ENCODE measurements around the gene TEPSIN. TPM values are rescaled to one million over a fixed set of nuclear protein-coding genes. Genes with fewer than 3 reads are reported as not detected.

Gene TEPSIN
- total and polyA plus RNA-seq, 4 donors: 20.7 to 48.7 (median 31.1) TPM

- 88 to 89% methylated on average over 10 of the region's 10 CpGs for WGBS, 2 donors
- Histone ChIP-seq H3K4me1 (ENCODE audit: control insufficient read depth in 5 of 5, insufficient read depth in 5 of 5, low read length in 5 of 5) (peaks cover 0 to 9% (median 1%) of the 10 kb centered on the region in 5 donors), H3K27me3 (ENCODE audit: control insufficient read depth in 3 of 3, insufficient read depth in 3 of 3, low read length in 2 of 3) (no peaks in the 10 kb centered on the region), H3K36me3 (ENCODE audit: control insufficient read depth in 4 of 4, insufficient read depth in 4 of 4, low read length in 4 of 4) (peaks cover 0 to 21% (median 0%) of the 10 kb centered on the region in 4 donors), H3K4me3 (no peak overlapping the region), H3K27ac (ENCODE audit: low read depth in 1 of 2, low read length in 1 of 2) (no peak overlapping the region), H3K9me3 (ENCODE audit: control insufficient read depth in 4 of 4, insufficient read depth in 3 of 4, low read length in 3 of 4) (no peaks in the 10 kb centered on the region), H3K9ac (ENCODE audit: insufficient read depth in 1 of 2, low read length in 2 of 2) (no peak overlapping the region)
- TF ChIP-seq CTCF (IDR thresholded peaks at IDR 0.05; ENCODE audit: control extremely low read depth, extremely low read depth): no peak
- no peak for ATAC-seq (ENCODE audit: insufficient read depth, low FRiP score)
- no peak for DNase-seq
Observed at GRCh38 chr17:81243333-81243664, 4.4 kb upstream of the TEPSIN start.

- Histone ChIP-seq H3K4me3 (no peak overlapping the region), H3K27ac (ENCODE audit: low read depth in 1 of 2, low read length in 1 of 2) (no peak overlapping the region), H3K9me3 (ENCODE audit: control insufficient read depth in 4 of 4, insufficient read depth in 3 of 4, low read length in 3 of 4) (no peaks in the 10 kb centered on the region), H3K27me3 (ENCODE audit: control insufficient read depth in 3 of 3, insufficient read depth in 3 of 3, low read length in 2 of 3) (no peaks in the 10 kb centered on the region), H3K36me3 (ENCODE audit: control insufficient read depth in 4 of 4, insufficient read depth in 4 of 4, low read length in 4 of 4) (peaks cover 0 to 19% (median 0%) of the 10 kb centered on the region in 4 donors), H3K4me1 (ENCODE audit: control insufficient read depth in 5 of 5, insufficient read depth in 5 of 5, low read length in 5 of 5) (peaks cover 0 to 15% (median 7%) of the 10 kb centered on the region in 5 donors), H3K9ac (ENCODE audit: insufficient read depth in 1 of 2, low read length in 2 of 2) (no peak overlapping the region)
- ATAC-seq (ENCODE audit: insufficient read depth, low FRiP score): no peak
- TF ChIP-seq CTCF (IDR thresholded peaks at IDR 0.05; ENCODE audit: control extremely low read depth, extremely low read depth): no peak
- WGBS, 2 donors: 70 to 75% methylated on average over 29 to 33 of the region's 33 CpGs
- no peak for DNase-seq
Observed at GRCh38 chr17:81242421-81243332, 3.8 kb upstream of the TEPSIN start.

DNA sequence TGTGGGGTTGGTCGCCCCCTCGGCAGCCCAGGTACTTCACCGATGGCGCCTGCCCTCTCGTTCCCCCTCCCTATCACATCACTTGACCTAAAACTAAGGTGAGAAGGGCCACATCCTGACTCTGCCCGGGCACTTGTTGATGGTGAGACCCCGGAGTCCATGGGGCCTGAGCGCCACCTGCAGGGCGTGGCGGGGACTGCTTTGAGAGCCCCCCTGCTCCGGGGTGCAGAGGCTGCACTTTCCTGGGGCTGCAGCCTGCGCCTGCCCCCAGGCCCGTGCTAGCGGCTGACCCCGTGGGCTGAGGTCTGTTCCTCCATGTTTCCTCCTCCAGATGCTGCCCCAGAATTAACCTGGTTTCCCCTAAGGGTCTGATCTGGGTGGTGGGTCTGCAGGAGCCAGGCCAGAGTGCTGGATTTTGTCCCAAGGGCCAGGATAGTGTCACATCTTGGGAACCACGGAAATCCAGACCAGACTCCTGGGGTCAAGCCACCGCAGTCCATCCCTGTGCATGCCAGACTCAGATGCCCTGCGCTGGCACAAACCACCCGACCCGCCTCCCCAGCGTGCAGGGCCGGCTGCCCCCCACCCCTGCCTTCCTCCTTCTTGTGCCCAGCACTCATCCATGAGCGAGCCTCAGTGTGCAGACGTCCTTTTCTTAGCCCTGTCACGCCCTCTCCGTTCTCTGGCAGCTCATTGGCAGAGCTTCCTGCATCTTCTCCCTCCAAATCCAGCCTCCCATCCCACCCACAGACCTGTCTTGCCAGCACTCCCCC is 3.0 kb upstream of the TEPSIN start:
- H3K9me3 ChIP-seq (ENCODE audit: control insufficient read depth in 4 of 4, insufficient read depth in 3 of 4, low read length in 3 of 4): no peaks in the 10 kb centered on the region
- H3K27me3 ChIP-seq (ENCODE audit: control insufficient read depth in 3 of 3, insufficient read depth in 3 of 3, low read length in 2 of 3): no peaks in the 10 kb centered on the region
- ATAC-seq (ENCODE audit: insufficient read depth, low FRiP score): no peak
- no peak overlapping the region for H3K27ac ChIP-seq (ENCODE audit: low read depth in 1 of 2, low read length in 1 of 2)
- peaks cover 0 to 19% (median 9%) of the 10 kb centered on the region in 5 donors for H3K4me1 ChIP-seq (ENCODE audit: control insufficient read depth in 5 of 5, insufficient read depth in 5 of 5, low read length in 5 of 5)
- peak in 2 of 3 donors; percentile 36 to 53 for DNase-seq
- no peak overlapping the region for H3K4me3 ChIP-seq
- TF ChIP-seq CTCF (IDR thresholded peaks at IDR 0.05; ENCODE audit: control extremely low read depth, extremely low read depth): peak; percentile 40
- WGBS, 2 donors: 51 to 58% methylated on average over 26 of the region's 26 CpGs
- H3K36me3 ChIP-seq (ENCODE audit: control insufficient read depth in 4 of 4, insufficient read depth in 4 of 4, low read length in 4 of 4): peaks cover 0 to 18% (median 0%) of the 10 kb centered on the region in 4 donors
- no peak overlapping the region for H3K9ac ChIP-seq (ENCODE audit: insufficient read depth in 1 of 2, low read length in 2 of 2)
